Measurements from ENCODE around the gene CHRNA5. TPM values are rescaled to one million over a fixed set of nuclear protein-coding genes. Genes with fewer than 3 reads are reported as not detected.
A peak's percentile ranks its signal among the peaks of the same experiment; 100 is the strongest.
"Not testable (repeated sequence)": the region's sequence is repeated elsewhere in the genome, so short reads cannot be mapped to it uniquely, and the experiment has no call there.

The CHRNA5 gene
- total RNA-seq, 2 experiments from 2014 or later = 2.3 to 6.8 TPM

- Mint-ChIP-seq H3K4me3 (no peak overlapping the region), H3K9me3 (ENCODE audit: low read depth) (no peaks in the 10 kb centered on the region), H3K27ac (no peak overlapping the region), H3K36me3 (no peaks in the 10 kb centered on the region), H3K4me1 (no peaks in the 10 kb centered on the region), H3K27me3 (peaks cover 4% of the 10 kb centered on the region)
- ATAC-seq (no peak), DNase-seq (no peak)
- CTCF ChIA-PET = no interaction called here
Measured at GRCh38 chr15:78574944-78575343, 9.6 kb downstream of the CHRNA5 start.

- H3K9me3 Mint-ChIP-seq (ENCODE audit: low read depth) = no peaks in the 10 kb centered on the region
- H3K27me3 Mint-ChIP-seq = no peaks in the 10 kb centered on the region
- no peak for DNase-seq
- no peak overlapping the region for H3K27ac Mint-ChIP-seq
- no peaks in the 10 kb centered on the region for H3K36me3 Mint-ChIP-seq
- no peak for ATAC-seq
- H3K4me1 Mint-ChIP-seq = no peaks in the 10 kb centered on the region
- CTCF ChIA-PET = no interaction called here
- H3K4me3 Mint-ChIP-seq = no peak overlapping the region
Measured at GRCh38 chr15:78597583-78597982, 32.3 kb downstream of the CHRNA5 start.

- CTCF ChIA-PET = no interaction called here
- no peak for ATAC-seq
- Mint-ChIP-seq H3K9me3 (ENCODE audit: low read depth) (no peaks in the 10 kb centered on the region), H3K4me1 (no peaks in the 10 kb centered on the region), H3K27me3 (no peaks in the 10 kb centered on the region), H3K4me3 (no peak overlapping the region), H3K36me3 (no peaks in the 10 kb centered on the region), H3K27ac (no peak overlapping the region)
- no peak for DNase-seq
Measured at GRCh38 chr15:78598348-78598747, 33.0 kb downstream of the CHRNA5 start.

GRCh38 chr15:78599189-78599588, 33.9 kb downstream of the CHRNA5 start:
- H3K9me3 Mint-ChIP-seq (ENCODE audit: low read depth) = no peaks in the 10 kb centered on the region
- no peak overlapping the region for H3K27ac Mint-ChIP-seq
- no peak overlapping the region for H3K4me3 Mint-ChIP-seq
- H3K4me1 Mint-ChIP-seq = no peaks in the 10 kb centered on the region
- H3K36me3 Mint-ChIP-seq = no peaks in the 10 kb centered on the region
- DNase-seq (no peak), ATAC-seq (no peak)
- CTCF ChIA-PET = no interaction called here
- H3K27me3 Mint-ChIP-seq = peaks cover 3% of the 10 kb centered on the region

- Mint-ChIP-seq H3K27ac (no peak overlapping the region), H3K9me3 (ENCODE audit: low read depth) (no peaks in the 10 kb centered on the region), H3K27me3 (peaks cover 17% of the 10 kb centered on the region), H3K4me1 (no peaks in the 10 kb centered on the region), H3K36me3 (no peaks in the 10 kb centered on the region), H3K4me3 (no peak overlapping the region)
- DNase-seq (no peak), ATAC-seq (no peak)
- CTCF ChIA-PET = no interaction called here
Measured at GRCh38 chr15:78603467-78603866, 38.1 kb downstream of the CHRNA5 start.

- Mint-ChIP-seq H3K27me3 (peaks cover 17% of the 10 kb centered on the region), H3K36me3 (no peaks in the 10 kb centered on the region), H3K27ac (no peak overlapping the region), H3K4me3 (no peak overlapping the region), H3K4me1 (no peaks in the 10 kb centered on the region), H3K9me3 (ENCODE audit: low read depth) (no peaks in the 10 kb centered on the region)
- CTCF ChIA-PET = no interaction called here
- DNase-seq (no peak), ATAC-seq (no peak)
Measured at GRCh38 chr15:78604420-78604819, 39.1 kb downstream of the CHRNA5 start.

- no peak overlapping the region for H3K27ac Mint-ChIP-seq
- peaks cover 20% of the 10 kb centered on the region for H3K27me3 Mint-ChIP-seq
- CTCF ChIA-PET = no interaction called here
- no peak for ATAC-seq
- no peaks in the 10 kb centered on the region for H3K36me3 Mint-ChIP-seq
- no peaks in the 10 kb centered on the region for H3K9me3 Mint-ChIP-seq (ENCODE audit: low read depth)
- no peak overlapping the region for H3K4me3 Mint-ChIP-seq
- no peaks in the 10 kb centered on the region for H3K4me1 Mint-ChIP-seq
- no peak for DNase-seq
Measured at GRCh38 chr15:78605201-78605600, 39.9 kb downstream of the CHRNA5 start.

- Mint-ChIP-seq H3K36me3 (no peaks in the 10 kb centered on the region), H3K4me1 (no peaks in the 10 kb centered on the region), H3K4me3 (no peak overlapping the region), H3K27me3 (peaks cover 21% of the 10 kb centered on the region), H3K27ac (no peak overlapping the region), H3K9me3 (ENCODE audit: low read depth) (no peaks in the 10 kb centered on the region)
- no peak for ATAC-seq
- no peak for DNase-seq
- CTCF ChIA-PET = interaction anchor here (1.2 to 1.9 kb wide), 2 partner anchors 10 to 13 kb away, joined by 3 to 6 read pairs; no protein-coding TSS in a partner anchor
Measured at GRCh38 chr15:78605680-78606079, 40.4 kb downstream of the CHRNA5 start.

GRCh38 chr15:78609551-78609950, 44.2 kb downstream of the CHRNA5 start:
- H3K36me3 Mint-ChIP-seq; H3K4me3 Mint-ChIP-seq; ATAC-seq; H3K4me1 Mint-ChIP-seq; CTCF ChIA-PET; DNase-seq; H3K9me3 Mint-ChIP-seq (ENCODE audit: low read depth); H3K27ac Mint-ChIP-seq: not testable (repeated sequence)
- H3K27me3 Mint-ChIP-seq = peaks cover 22% of the 10 kb centered on the region

GRCh38 chr15:78614021-78614420, 48.7 kb downstream of the CHRNA5 start:
- H3K36me3 Mint-ChIP-seq = no peaks in the 10 kb centered on the region
- no peaks in the 10 kb centered on the region for H3K9me3 Mint-ChIP-seq (ENCODE audit: low read depth)
- no peak for ATAC-seq
- DNase-seq = no peak
- CTCF ChIA-PET = interaction anchor here (1.2 to 1.6 kb wide), 2 partner anchors 13 to 96 kb away, joined by 4 to 5 read pairs; no protein-coding TSS in a partner anchor
- H3K27ac Mint-ChIP-seq = no peak overlapping the region
- peaks cover 22% of the 10 kb centered on the region for H3K27me3 Mint-ChIP-seq
- H3K4me3 Mint-ChIP-seq = no peak overlapping the region
- H3K4me1 Mint-ChIP-seq = peaks cover 2% of the 10 kb centered on the region

GRCh38 chr15:78615151-78615589, 49.9 kb downstream of the CHRNA5 start:
- no peaks in the 10 kb centered on the region for H3K36me3 Mint-ChIP-seq
- H3K4me3 Mint-ChIP-seq = no peak overlapping the region
- ATAC-seq (no peak), DNase-seq (peak; percentile 11)
- no peaks in the 10 kb centered on the region for H3K9me3 Mint-ChIP-seq (ENCODE audit: low read depth)
- CTCF ChIA-PET = interaction anchor here (1.6 kb wide), 2 partner anchors 9 to 14 kb away, joined by 5 to 6 read pairs; no protein-coding TSS in a partner anchor
- H3K27me3 Mint-ChIP-seq = peaks cover 31% of the 10 kb centered on the region
- peaks cover 2% of the 10 kb centered on the region for H3K4me1 Mint-ChIP-seq
- H3K27ac Mint-ChIP-seq = no peak overlapping the region

GRCh38 chr15:78616506-78616905, 51.2 kb downstream of the CHRNA5 start:
- CTCF ChIA-PET = interaction anchor here (0.6 to 1.6 kb wide), 3 partner anchors 10 to 93 kb away, joined by 3 to 6 read pairs (median 5); no protein-coding TSS in a partner anchor
- no peak overlapping the region for H3K4me3 Mint-ChIP-seq
- ATAC-seq (no peak), DNase-seq (peak; percentile 23)
- H3K36me3 Mint-ChIP-seq = no peaks in the 10 kb centered on the region
- H3K9me3 Mint-ChIP-seq (ENCODE audit: low read depth) = no peaks in the 10 kb centered on the region
- no peak overlapping the region for H3K27ac Mint-ChIP-seq
- peaks cover 2% of the 10 kb centered on the region for H3K4me1 Mint-ChIP-seq
- H3K27me3 Mint-ChIP-seq = peaks cover 37% of the 10 kb centered on the region

- ATAC-seq (no peak), DNase-seq (no peak)
- CTCF ChIA-PET = no interaction called here
Measured at GRCh38 chr15:78617076-78617475, 51.8 kb downstream of the CHRNA5 start.

GRCh38 chr15:78617516-78617915, 52.2 kb downstream of the CHRNA5 start:
- CTCF ChIA-PET = interaction anchor here (2.1 kb wide), 1 partner anchor 94 kb away, joined by 5 read pairs; no protein-coding TSS in a partner anchor
- Mint-ChIP-seq H3K36me3 (no peaks in the 10 kb centered on the region), H3K4me3 (no peak overlapping the region), H3K4me1 (peaks cover 4% of the 10 kb centered on the region), H3K27ac (no peak overlapping the region), H3K27me3 (peaks cover 47% of the 10 kb centered on the region), H3K9me3 (ENCODE audit: low read depth) (no peaks in the 10 kb centered on the region)
- no peak for DNase-seq
- no peak for ATAC-seq

More at GRCh38 chr15:78617076-78617475, 51.8 kb downstream of the CHRNA5 start:
- Mint-ChIP-seq H3K4me3 (no peak overlapping the region), H3K27me3 (peaks cover 42% of the 10 kb centered on the region), H3K36me3 (no peaks in the 10 kb centered on the region), H3K27ac (no peak overlapping the region), H3K9me3 (ENCODE audit: low read depth) (no peaks in the 10 kb centered on the region), H3K4me1 (peaks cover 4% of the 10 kb centered on the region)
